Thyroid gland (tissue), 4 donors: ENCODE results near the gene NPFF.

Experiments
- POLR2A ChIP-seq, 2 donors: fragments of 450-650 bp; IDR thresholded peaks; one replicate each; pipeline ENCODE4 v1.6.1; 2017; ENCODE audit warnings: antibody characterized with exemption in 2 of 2, mild to moderate bottlenecking in 2 of 2, moderate library complexity in 1 of 2
- TF ChIP-seq, protein P1 (sequence below), 6 experiments: fragments of 200-600 bp in 3 of 6; fragments of 450-650 bp in 3 of 6; sonication (generic) in 3 of 6; IDR thresholded peaks; one replicate each; pipeline ENCODE4 v1.5.1; 2016 to 2019; ENCODE audit warnings: antibody characterized with exemption in 6 of 6, mild to moderate bottlenecking in 2 of 6, inconsistent platforms in 1 of 6, moderate library complexity in 1 of 6

DNA sequence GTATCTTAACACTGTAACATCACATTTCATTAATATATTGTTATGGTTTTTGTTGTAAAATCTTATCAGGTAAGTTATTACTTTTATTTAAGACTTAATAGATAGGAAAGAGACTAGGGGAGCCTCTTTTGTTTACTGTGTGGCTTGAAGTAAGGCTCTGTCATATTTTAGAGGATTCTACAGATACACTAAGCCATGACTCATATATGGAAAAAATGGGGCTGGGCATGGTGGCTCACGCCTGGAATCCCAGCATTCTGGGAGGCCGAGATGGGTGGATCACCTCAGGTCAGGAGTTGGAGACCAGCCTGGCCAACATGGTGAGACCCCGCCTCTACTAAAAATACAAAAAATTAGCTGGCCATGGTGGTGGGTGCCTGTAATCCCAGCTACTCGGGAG is 23.6 kb upstream of the NPFF start:
- TF ChIP-seq, protein P1, sequence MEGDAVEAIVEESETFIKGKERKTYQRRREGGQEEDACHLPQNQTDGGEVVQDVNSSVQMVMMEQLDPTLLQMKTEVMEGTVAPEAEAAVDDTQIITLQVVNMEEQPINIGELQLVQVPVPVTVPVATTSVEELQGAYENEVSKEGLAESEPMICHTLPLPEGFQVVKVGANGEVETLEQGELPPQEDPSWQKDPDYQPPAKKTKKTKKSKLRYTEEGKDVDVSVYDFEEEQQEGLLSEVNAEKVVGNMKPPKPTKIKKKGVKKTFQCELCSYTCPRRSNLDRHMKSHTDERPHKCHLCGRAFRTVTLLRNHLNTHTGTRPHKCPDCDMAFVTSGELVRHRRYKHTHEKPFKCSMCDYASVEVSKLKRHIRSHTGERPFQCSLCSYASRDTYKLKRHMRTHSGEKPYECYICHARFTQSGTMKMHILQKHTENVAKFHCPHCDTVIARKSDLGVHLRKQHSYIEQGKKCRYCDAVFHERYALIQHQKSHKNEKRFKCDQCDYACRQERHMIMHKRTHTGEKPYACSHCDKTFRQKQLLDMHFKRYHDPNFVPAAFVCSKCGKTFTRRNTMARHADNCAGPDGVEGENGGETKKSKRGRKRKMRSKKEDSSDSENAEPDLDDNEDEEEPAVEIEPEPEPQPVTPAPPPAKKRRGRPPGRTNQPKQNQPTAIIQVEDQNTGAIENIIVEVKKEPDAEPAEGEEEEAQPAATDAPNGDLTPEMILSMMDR (IDR thresholded peaks at IDR 0.05): no peak
- no peak for TF ChIP-seq POLR2A (IDR thresholded peaks at IDR 0.05)
